GM18520 (cell line): ENCODE measurements around the gene PRMT6.
"Not testable (repeated sequence)": the region's sequence is repeated elsewhere in the genome, so short reads cannot be mapped to it uniquely, and the experiment has no call there.

Experiments used
- ATAC-seq: cut with Tn5 transposase; IDR thresholded peaks from one replicate; pipeline ENCODE4 v1.9.1; 2021; ENCODE audit not compliant: unreplicated experiment

PRMT6 gene

DNA sequence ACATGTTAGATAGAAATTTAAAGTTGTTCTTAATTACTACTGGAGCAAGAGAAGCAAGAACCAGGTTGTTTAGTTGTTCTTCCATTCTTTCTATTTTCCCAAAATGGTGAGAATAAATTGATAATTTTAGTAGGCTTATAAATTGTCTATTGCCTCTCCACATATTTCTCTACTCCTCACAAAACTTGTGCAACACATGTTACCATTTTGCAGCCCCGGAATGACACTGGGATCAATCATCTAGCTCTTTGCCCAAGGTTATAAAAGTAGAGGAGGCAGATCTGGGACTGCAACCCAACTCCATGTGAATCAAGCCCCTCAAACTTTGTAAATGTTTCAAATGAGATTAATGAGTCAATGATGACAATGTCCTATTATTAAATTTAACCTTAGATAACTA, 34.9 kb downstream of the PRMT6 start:
- ATAC-seq = no peak

DNA sequence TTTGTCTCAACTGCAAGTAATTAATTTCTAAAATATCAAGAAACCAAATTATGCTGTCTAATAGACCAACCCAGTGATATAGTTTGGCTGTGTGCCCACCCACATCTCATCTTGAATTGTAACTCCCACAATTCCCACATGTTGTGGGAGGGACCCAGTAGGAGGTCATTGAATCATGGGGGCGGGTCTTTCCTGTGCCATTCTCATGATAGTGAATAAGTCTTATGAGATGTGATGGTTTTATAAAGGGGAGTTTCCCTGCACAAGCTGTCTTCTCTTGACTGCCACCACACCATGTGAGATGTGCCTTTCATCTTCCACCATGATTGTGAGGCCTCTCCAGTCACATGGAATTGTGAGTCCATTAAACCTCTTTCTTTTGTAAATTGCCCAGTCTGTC, 36.9 kb downstream of the PRMT6 start:
- ATAC-seq = not testable (repeated sequence)

DNA sequence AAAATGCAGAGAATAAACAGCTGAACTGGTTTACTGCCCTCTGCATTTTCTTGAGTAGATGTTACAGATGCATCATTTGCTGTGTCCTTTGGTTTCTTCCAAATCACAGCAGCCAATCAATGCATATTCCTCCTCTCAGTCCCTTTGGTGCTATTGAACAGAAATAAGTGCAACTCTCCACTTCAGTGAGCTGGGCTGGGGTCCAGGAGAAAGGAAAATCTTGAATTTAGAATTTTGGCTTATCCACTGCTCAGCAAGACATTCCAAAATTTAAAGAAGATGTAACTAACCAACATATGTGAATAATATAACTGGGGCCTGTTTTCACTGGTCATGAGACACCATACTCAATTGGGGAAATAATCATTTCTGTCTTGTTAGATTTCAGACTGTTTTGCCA, 39.2 kb downstream of the PRMT6 start:
- no peak for ATAC-seq

DNA sequence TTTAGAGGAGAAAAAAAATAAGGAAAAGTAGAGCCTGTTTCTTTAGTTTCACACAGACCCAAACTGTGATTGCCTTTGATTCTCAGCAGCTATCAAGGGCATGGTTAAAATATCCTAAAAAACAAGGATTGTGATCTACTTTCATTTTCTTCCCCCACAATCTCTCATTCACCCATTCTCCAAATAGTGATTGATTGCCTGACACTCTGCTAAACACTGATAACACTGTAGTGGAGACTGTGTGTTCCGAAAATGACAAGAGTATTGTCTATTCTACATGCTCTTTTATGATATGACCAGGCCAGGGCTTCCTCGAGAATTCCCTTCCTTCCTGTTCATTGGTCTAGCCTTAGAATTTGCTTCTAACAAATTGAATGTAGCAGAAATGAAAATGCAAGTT, 40.2 kb downstream of the PRMT6 start:
- ATAC-seq = no peak

DNA sequence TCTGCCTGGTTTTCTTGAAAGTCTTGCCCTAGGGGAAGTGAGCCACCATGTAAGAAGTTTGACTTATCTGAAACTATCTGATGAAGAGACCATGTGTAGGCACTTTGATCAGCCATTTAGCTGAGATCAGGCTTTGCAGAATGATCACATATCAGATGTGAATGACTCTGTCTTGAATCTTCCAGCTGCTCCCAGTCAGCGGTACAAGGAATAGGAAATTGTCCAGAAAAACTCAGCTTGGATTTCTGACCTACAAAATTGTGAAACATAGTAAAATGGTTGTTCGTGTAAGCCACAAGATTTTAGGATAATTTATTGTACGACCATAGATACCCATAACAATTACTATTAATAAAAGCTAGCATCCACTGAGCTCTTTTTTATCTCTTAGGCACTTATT, 42.5 kb downstream of the PRMT6 start:
- no peak for ATAC-seq

DNA sequence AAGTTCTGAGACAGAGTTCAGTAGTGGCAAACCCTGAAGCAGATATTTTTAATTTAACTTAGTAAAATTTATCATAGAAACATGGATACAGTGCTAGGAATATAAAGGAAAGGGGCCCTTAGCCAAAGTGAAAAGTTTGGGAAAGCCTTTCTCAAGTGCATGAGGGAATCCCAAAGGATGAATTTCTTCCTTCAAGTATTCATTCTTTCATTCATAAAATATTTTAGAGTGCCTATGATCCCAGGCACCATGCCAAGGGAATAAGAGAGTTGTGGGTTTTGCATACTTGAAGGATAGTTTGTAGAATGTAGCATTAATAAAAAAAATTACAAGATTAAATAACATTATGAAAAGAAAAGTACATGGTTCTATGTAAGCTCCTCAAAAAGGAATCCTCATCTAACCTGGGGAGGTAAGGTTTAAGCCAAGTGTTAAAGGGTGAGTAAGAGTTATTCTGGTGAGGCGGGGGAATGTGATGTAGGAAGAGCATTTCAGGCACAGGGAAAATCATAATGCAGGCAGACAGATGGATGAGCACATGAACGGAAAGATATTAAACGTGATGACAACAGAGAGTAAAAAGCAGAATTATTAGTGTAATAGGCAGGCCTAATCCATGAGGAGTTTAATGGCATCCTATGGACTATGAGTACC, 44.0 kb downstream of the PRMT6 start:
- ATAC-seq = no peak

DNA sequence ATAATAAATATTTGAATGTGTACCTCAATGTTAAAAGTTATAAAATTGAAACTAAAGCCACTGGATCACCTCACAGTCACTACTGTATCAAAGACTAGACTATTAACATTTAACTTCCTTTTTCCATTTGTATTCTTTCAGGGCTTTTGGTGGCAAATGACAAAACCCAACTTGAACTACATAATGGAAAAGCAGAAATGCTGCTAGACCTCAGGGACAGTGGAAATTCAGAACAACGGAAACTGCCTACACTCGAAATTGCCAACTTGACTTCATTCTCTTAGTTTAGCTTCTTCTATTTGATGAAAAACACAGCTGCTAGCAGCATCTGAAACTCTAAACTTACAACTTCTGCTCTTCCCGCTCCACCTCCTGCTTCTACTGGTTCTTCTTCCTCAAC, 49.4 kb downstream of the PRMT6 start:
- no peak for ATAC-seq
